CD4-positive, alpha-beta T cell treated with Interleukin-6 at 100 ng/mL for 8 hours (primary cell): ENCODE measurements around the gene FAM237B.
"Not testable (repeated sequence)": the region's sequence is repeated elsewhere in the genome, so short reads cannot be mapped to it uniquely, and the experiment has no call there.

ENCODE experiments used
- DNase-seq: peaks from one replicate; pipeline ENCODE4 v3.0.0-alpha.2; 2020; ENCODE audit warnings: mixed read lengths, low spot score

FAM237B gene

GRCh38 chr7:90320801-90321494 lies at the start of gene FAM237B:
Gene FAM237B, minus strand, starts transcription at chr7:90321304. Its CDS starts 1,556 bp downstream, at chr7:90319748.
- no peak for DNase-seq

- no peak for DNase-seq
Observed at GRCh38 chr7:90351987-90352386, 30.9 kb upstream of the FAM237B start.

GRCh38 chr7:90350032-90350431 lies 28.9 kb upstream of the FAM237B start:
- not testable (repeated sequence) for DNase-seq

GRCh38 chr7:90349305-90349704 lies 28.2 kb upstream of the FAM237B start:
- no peak for DNase-seq

- no peak for DNase-seq
Observed at GRCh38 chr7:90347759-90348158, 26.7 kb upstream of the FAM237B start.

- peak; percentile 95 for DNase-seq
Observed at GRCh38 chr7:90346336-90347125, 25.4 kb upstream of the FAM237B start, which contains the start of gene GTPBP10. Gene GTPBP10, plus strand, starts transcription at chr7:90346716. Its CDS starts 26 bp downstream, at chr7:90346742.

GRCh38 chr7:90345595-90346335 lies 24.7 kb upstream of the FAM237B start:
- no peak for DNase-seq

GRCh38 chr7:90345016-90345415 lies 23.9 kb upstream of the FAM237B start:
- no peak for DNase-seq

GRCh38 chr7:90337106-90337505 lies 16.0 kb upstream of the FAM237B start:
- no peak for DNase-seq

GRCh38 chr7:90334926-90335325 lies 13.8 kb upstream of the FAM237B start:
- not testable (repeated sequence) for DNase-seq

- no peak for DNase-seq
Observed at GRCh38 chr7:90334193-90334843, 13.2 kb upstream of the FAM237B start.

- no peak for DNase-seq
Observed at GRCh38 chr7:90326500-90326899, 5.4 kb upstream of the FAM237B start.

- no peak for DNase-seq
Observed at GRCh38 chr7:90322837-90323236, 1.7 kb upstream of the FAM237B start.

- DNase-seq: no peak
Observed at GRCh38 chr7:90320418-90320800, 695 bp downstream of the FAM237B start.

GRCh38 chr7:90320014-90320413 lies 1.1 kb downstream of the FAM237B start:
- no peak for DNase-seq

GRCh38 chr7:90313907-90314306 lies 7.2 kb downstream of the FAM237B start:
- no peak for DNase-seq

- DNase-seq: no peak
Observed at GRCh38 chr7:90312745-90313144, 8.4 kb downstream of the FAM237B start.

GRCh38 chr7:90311175-90311574 lies 9.9 kb downstream of the FAM237B start:
- DNase-seq: no peak

GRCh38 chr7:90309872-90310271 lies 11.2 kb downstream of the FAM237B start:
- no peak for DNase-seq

- DNase-seq: no peak
Observed at GRCh38 chr7:90303241-90303640, 17.9 kb downstream of the FAM237B start.

- DNase-seq: no peak
Observed at GRCh38 chr7:90298145-90299038, 22.7 kb downstream of the FAM237B start.
